Ramos (cell line): Measurements from ENCODE around the gene PPP1R2C.

Experiments used
- in situ Hi-C: fragments of 300-500 bp; cut with MboI; formaldehyde crosslinking; loops from one replicate; pipeline ENCODE4 v1.14.3; 2022; ENCODE audit warnings: low sequenced_read_pairs; ENCODE audit not compliant: unreplicated experiment

Gene PPP1R2C

DNA sequence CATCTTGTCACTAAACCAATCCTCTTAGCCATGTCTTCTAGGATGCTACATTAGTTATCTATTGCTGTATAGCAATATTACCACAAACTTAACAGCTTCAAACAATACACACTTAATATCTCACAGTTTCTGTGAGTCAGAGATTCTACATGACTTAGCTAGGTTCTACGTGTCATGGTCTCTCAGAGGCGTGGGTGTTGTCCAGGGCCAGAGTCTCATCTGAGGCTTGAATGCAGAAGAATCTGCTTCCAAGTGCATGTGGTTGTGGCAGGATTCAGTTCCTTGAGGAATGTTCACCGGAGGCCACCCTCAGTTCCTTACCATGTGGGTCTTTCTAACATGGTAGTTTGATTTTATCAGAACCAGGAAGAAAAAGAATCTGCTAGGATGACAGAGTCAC lies 26.4 kb downstream of the PPP1R2C start:
- in situ Hi-C loops, result no loop called here

DNA sequence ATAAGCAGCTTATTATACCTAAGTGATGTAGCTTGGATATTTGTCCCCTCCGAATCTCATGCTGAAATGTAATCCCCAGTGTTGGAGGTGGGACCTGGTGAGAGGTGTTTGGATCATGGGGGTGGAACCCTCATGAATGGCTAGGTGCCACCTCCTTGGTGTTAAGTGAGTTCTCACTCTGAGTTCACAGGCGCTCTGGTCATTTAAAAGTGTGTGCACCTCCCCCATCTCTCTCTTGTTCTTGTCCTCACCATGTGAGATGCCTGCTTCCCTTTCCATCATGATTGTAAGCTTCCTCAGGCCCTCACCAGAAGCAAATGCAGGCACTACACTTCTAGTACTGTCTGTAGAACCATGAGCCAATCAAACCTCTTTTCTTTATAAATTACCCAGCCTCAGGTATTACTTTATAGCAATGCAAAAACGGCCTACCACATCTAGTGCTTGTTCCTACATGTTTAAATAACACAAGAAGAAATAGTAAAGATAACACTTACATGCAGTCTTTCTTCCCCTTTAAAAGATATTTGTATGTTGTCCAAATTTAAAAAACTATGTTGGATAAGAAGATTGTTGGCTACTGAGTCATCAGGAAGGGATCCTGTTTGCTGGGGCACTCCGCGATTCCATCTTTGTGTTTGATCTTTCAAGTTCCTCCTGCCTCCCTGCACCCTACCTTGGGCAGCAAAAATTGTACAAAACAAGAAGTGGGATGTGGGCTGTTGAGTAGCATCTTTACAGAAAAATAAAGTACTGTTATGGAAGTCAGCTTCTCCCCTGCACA lies 29.7 kb downstream of the PPP1R2C start:
- in situ Hi-C loops, result no loop called here

DNA sequence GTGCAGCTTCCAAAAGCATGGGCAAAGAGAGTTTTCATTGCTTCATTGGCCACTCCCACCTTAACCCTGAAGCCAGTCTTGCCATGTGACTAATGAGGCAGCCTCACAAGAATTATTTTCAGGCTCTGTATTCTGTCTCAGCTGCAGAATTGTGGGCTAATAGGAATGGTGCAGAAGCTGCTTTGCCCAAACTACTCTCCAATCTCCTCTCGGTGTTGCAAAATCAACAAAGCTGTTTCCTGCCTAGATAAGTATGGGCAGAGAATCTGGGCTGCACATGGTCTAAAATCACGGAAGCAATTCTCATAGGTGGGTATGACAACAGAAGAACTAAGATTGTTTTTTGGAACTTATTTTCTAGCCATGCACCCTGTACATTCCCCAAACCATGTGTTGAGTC lies 31.4 kb downstream of the PPP1R2C start:
- in situ Hi-C loops, result no loop called here

DNA sequence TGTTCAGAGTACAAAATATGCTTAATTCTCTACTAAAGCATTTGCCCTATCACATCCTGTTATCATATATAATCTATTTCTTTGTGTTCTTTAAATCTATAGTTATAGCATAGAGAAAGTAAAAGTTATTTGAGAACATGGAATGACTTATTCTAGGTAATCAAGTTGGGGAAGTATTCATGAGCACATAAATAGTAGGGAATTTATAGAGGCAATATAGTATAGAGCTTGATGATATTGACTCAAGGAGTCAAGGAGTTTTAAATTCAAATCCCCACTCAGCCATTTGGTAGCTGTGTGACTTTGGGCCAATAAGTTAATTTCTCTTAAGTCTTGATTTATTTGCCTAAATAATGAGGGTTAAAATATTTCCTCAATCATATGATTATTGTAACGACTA lies 37.5 kb downstream of the PPP1R2C start:
- in situ Hi-C loops, result no loop called here

DNA sequence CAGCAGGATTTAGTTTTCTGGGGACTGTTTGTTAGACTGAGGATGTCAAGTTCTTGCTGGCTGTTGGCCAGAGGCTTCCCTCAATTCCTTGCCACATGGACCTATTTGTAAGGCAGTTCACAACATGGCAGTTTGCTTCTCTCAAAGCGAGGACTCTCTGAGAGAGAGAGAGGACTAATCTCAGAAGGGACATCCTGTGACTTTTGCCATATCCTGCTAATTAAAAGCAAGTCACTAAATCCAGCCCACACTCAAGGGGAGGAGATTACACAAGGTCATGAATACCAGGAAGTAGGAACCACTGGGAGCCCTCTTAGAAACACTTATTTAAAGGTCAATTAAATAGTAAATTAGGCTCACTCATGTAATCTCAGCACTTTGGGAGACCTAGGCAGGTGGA lies 38.2 kb downstream of the PPP1R2C start:
- in situ Hi-C loops, result no loop called here

DNA sequence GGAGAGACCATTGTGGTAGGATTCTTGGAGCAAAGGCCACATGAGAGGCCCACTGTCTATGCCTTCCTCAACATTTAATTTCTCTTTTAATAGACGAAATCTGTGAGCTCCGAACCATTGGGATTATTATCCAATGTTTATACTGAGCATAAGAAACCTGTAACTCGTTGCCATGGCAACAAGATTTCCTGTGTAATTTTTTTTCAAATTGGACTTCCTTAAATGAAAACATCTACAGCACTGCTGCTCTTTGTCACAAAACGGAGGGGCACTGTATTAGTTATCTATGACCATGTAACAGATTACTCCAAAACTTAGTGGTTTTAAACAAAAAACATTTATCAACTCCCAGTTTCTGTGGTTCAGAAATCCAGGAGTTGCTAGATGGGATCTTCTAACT lies 38.7 kb downstream of the PPP1R2C start:
- in situ Hi-C loops, result no loop called here

DNA sequence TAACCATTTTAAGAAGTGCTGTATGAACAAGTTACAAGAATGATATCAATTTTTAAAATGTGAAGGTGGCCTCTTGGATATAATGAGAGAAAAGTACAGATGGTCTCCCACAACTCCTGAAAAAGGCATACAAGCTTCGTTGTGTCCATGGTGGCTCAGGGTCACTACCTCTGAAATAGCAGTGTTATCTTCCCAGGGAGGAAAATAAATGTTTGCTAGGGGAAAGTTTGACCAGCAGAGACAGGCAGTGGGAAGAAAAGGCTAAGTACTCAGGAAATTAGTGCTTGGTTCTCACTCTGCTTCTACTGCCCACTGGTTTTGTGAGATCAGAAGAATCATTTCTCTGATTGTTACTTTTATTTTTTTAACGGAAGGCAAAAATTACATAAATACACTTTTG lies 39.4 kb downstream of the PPP1R2C start:
- in situ Hi-C loops, result no loop called here

DNA sequence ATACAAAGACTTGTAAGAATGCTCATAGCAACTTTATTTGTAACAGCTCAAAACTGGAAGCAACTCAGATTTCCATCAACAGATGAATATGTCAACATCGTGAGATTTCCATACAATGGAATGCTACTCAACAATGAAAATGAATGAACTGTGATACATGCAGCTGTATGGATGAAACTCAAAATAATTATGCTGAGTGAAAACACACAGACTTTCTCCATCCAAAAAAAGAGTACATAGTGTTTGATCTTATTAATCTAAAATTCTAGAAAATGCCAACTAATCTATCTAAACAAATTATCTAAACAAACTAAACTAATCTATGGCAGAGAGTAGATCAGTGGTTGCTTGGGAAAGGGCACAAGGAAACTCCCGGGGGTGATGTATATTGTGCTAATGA lies 42.7 kb downstream of the PPP1R2C start:
- in situ Hi-C loops, result no loop called here

DNA sequence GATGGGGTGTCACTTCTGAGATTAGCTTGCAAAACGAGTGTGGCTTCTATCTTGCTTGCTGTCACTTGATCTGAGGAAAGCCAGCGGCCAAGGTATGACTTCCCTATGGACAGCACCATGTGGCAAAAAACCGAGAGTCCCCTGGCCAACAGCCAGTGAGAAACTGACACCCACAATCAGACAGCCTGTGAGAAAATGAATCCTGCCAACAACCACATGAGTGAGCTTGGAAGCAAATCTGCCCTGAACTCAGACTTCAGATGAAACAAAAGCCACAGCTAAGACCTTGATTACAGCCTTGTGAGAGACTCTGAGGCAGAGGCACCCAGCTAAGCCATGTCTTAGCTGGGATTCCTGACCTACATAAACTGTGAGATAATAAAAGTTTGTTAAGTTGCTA lies 45.5 kb downstream of the PPP1R2C start:
- in situ Hi-C loops, result no loop called here
